Stimulated activated CD8-positive, alpha-beta memory T cell treated with anti-CD3 and anti-CD28 coated beads, Interleukin-12 subunit alpha, Interleukin-12 subunit beta, amount 100 ng/mL, for 1 hour (primary cell): ENCODE data around the gene BTN3A1.

ENCODE experiments used
- DNase-seq: peaks from one replicate; pipeline ENCODE4 v3.0.0-alpha.2; 2020; ENCODE audit warnings: low read depth

Gene BTN3A1

DNA sequence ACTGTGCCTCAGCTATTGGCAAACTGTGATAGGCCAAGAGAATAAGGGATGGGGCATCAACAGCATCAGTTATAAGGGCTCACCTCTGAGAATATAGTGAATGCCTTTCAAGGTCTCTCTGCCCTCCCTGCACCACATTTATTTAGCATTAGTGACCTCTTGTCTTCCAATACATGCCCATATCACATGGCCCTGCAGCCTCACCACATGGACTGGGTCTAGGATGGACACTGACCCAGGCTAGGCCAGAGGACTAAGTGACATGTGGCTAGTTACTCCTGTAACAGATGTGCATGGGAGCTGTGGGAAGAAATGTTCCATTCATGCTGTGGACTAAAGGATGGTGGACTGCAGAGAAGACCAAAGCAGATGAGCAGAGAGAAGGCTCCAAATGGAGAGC is 22.3 kb upstream of the BTN3A1 start:
- no peak for DNase-seq

DNA sequence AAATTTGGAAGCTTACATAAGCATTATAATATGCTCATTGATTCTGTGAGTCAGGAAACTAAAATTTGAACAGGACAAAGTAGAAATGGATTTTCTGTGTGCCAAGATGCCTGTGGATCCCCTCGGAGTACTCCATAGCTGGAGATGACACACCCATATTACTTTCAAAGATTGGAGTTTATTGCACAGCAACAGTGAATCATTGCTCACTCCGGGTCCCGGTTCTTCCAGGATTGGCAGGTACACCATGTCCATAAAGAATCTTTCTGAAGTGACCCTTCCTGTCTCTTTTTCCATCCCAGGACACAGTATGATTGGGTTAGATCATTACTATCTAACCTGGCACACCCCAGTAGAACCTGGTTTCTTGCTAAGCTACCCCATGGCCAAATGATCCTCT is 21.8 kb upstream of the BTN3A1 start:
- DNase-seq: no peak

DNA sequence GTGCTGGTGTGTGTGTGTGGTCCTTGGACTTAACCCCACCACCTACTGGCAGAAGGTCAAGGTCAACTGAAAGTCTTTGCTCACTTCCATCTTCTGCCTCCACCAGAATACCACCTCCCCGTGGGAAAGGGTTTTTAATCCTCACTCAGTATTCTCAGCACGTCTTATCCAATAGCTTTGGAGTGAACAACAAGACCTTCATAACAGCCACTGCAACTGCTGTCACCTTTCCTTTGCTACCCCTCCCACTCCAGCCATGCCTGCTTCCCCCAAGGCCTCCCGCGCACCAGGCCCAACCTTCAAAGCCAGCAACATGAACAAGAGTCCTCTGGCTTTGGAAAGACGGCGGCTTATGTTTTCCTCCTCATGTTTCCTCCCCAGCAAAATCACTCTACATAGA is 20.0 kb upstream of the BTN3A1 start:
- DNase-seq: no peak

DNA sequence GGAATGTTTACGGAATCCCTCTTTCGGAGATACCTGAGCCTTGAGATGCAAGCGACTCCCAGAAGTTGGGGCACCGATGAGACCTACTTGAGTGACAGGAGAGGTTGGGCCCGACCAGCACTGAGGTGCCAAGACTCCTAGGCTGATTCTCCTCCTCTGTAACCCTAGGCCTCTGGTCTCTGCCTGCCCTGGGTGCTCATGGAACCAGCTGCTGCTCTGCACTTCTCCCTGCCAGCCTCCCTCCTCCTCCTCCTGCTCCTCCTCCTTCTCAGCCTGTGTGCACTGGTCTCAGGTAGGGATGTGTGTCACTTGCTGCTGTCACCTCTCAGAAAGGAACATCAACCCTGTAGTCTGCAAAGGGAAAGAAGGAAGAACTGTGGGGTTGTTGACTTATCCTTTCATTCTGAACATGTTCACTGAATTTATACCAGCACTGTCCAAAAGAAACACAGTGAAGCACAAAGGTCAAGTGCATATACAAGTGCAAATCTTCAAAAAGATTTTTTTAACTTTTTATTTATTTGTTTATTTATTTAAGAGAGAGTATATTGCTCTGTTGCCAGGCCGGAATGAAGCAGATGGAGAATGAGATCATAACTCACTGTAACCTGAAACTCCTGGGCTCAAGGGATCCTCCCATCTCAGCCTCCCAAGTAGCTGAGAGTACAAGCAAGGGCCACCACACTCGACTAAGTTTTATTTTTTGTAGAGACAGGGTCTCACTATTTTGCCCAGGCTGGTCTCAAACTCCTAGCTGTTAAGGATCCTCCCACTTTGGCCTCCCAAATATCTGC is 18.3 kb upstream of the BTN3A1 start:
- DNase-seq: no peak

DNA sequence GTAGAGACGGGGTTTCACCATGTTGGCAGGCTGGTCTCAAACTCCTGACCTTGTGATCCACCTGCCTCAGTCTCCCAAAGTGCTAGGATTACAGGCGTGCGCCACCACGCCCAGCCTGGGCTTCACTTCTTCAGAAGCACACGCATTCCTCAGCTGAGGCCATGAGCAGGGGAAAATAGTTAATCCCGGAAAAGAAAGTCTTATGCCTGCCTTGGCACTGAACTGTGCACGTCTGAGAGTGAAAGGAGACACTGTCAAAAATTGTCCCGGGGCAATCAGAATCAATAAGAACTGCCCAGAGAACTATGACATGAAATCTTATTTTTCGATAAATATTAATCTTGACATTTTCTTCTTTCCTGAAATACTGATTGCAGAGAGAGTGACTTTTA is 16.3 kb upstream of the BTN3A1 start:
- no peak for DNase-seq

DNA sequence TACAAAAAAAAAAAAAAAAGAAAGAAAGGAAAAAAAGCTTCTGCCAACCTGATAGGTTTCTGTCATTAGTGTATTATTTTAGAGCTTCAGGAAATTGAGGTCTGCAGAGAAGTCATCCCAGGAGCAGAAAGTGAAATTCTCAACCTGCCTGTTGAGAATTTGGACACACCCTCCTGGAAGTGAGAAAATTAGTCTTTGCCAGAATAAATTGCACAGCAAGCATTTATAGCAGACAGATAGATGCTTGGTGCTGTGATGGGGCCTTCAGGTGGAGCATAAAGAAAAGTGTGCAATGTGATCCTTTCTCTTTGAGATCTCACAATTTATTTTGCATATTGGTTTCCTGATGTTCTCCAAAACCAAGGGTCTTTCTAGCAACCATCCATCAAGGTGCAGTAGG is 14.5 kb upstream of the BTN3A1 start:
- DNase-seq: no peak

DNA sequence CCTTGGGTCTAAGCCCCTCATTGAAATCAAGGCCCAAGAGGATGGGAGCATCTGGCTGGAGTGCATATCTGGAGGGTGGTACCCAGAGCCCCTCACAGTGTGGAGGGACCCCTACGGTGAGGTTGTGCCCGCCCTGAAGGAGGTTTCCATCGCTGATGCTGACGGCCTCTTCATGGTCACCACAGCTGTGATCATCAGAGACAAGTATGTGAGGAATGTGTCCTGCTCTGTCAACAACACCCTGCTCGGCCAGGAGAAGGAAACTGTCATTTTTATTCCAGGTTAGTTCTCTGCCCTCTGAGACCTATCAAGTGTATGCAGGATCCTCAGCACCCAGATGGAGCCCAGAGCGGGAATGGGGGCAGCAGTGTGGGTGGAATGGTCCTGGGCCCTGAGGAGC is 14.1 kb upstream of the BTN3A1 start:
- DNase-seq: no peak

DNA sequence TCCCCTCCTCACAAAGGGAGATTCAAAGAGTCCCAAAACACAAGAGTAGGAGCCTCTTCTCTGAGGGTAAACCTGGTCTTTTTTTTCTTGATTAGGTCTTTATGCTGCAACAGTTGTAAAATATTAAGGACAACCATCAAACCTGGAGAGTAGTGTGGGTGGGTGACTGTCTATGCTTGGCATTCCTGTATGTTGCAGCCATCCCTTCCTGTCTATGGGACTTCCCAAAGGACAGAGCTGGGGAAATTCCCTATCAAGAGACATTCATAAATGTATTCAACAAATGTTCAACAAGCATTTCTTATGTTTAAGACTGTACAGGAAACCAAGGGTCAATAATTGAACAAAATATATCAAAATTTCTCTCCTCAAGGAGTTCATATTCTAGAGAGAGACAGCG is 13.6 kb upstream of the BTN3A1 start:
- no peak for DNase-seq

DNA sequence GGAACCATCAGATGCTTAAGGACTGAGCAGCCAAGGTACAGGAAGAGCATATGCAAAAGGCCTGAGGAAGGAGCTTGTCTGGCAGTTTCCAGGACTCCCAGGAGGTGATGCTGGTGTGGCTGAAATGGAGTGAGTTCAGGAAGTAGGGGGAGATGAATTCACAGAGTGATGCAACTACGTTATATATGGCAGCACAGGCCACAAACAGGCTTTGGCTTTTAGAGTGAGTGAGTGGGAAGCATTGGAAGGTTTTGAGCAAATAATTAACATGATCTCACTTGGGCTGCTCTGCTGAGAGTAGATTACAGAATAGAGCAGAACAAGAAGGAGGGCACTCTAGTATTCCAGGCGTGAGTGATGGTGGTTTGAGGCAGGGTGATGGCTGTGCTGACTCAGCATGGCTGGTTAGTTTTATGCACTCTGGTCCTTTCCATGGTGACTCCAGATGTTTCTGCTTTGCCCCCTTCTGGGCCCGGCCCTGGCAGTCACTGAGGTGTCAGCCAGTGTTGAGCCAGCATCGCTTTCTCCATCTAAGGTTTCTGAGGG is 12.7 kb upstream of the BTN3A1 start:
- DNase-seq: no peak

DNA sequence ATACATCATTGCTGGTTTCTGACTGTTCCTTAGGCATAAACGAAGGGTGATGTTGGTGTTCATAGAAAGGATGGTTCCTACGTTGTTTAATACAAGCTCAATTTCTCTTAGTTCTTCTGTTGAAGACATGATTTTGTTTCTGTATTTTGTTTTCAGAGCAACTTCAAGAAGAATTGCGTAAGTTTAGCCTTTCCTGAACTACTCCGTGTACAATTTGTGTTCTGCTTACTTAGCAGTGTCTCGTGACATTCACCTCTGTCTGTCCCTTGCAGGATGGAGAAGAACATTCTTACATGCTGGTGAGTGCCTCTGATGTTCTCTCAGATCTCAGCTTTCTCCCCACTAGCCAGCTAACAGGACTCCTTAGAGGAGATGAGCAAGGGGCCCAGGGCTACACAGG is 11.5 kb upstream of the BTN3A1 start:
- DNase-seq: no peak

DNA sequence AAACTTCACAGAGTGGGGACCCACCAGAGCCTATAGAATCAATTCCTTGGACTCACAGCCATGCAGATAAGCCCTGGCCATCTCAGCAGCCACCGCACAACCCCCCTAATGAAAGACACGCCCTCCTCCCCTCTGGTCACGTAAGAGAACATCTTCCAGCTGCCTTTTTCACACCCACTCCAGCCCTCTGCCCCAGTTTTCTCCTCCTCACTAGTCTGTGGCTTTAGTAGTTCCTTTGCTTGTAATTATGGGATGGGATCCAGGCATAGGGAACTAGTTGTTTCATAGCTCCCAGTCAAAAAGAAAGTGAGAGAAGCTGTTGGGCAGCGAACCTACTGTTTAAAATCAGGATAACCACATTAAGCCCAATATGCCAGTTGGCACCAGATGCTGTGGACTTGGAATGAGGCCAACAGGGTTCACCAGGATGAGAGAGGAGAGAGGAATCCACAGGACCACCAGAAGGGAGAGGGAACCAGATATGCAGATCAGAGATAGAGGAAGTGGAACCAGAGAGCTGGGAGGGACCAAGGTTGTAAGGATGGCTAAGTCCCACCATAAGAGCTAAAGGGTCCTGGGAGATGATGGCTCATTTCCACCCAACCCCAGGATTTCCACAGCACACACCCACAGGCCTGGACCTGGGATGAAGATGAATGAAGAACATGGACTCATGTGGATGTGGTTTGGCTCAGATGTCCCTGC is 9.0 kb upstream of the BTN3A1 start:
- DNase-seq: no peak

DNA sequence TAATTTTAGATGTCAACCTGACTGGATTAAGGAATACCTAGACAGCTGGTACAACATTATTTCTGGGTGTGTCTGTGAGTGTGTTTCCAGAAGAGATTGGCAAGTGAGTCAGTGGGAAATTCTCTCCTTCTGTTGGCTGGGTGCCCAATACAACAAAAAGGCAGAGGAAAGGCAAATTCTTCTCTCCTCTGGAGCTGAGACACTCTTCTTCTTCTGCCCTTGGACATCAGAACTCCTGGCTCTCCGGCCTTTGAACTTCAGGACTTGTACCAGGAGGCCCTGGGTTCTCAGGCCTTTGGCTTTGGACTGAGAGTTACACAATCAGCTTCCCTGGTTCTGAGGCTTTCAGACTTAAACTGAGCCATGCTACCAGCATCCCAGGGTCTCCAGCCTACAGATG is 7.8 kb upstream of the BTN3A1 start:
- no peak for DNase-seq

DNA sequence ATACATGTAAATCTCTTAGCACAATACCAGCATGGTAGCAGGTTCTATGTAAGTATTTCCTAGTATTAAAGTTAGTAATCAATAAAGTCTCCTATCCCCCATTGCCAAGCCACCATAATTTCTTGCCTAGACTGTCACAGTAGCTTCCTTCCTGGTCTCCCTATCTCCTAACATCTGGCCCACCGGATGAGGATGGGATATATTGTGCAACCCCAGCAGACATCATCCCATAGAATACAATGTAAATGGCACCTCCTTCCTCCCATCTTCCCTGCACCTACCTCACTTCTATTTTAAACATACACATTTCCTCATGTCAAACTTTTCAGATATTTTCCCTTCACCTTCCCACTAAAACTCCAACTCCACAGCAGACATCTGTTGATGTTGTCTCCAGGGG is 3.5 kb upstream of the BTN3A1 start:
- no peak for DNase-seq

DNA sequence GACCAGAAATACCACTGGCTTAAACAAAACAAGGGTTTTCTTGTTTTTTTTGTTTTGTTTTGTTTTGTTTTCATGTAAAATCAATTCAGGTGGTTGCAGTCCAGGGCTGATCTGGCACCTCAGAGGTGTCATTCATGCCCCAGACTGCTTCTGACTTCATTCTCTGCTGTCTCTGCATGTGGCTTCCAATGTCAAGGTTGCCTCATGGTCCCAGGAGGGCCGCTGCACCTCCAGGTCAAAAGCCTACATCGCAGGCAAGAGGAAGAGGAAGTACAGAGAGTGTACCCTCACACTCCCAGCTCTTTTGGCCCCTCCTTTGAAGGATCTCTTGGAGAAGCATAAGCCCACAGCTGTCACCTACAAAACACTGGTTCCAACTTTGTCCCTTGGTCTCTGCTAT is 1.4 kb upstream of the BTN3A1 start:
- DNase-seq: no peak

DNA sequence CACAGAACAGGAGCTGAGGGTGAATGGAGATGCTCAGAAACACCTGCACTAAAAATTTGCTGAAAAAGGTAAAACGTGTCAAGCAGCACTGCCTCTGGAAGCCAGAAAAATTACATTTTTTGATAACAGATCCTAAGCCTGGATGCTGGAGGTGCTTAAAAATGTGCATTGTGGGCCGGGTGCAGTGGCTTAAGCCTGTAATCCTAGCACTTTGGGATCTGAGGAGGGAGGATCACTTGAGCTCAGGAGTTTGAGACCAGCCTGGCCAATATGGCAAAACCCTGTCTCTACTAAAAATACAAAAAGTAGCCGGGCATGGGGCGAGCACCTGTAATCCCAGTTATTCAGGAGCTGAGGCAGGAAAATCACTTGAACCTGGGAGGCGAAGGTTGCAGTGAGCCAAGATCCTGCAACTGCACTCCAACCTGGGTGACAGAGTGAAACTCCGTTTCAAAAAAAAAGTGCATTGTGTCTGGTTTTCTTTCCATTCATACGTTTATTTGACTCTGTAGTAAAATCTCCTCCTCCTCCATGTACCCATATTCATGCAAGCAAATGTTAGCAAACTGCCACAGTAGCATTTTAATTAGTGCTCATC is 587 bp upstream of the BTN3A1 start:
- no peak for DNase-seq

DNA sequence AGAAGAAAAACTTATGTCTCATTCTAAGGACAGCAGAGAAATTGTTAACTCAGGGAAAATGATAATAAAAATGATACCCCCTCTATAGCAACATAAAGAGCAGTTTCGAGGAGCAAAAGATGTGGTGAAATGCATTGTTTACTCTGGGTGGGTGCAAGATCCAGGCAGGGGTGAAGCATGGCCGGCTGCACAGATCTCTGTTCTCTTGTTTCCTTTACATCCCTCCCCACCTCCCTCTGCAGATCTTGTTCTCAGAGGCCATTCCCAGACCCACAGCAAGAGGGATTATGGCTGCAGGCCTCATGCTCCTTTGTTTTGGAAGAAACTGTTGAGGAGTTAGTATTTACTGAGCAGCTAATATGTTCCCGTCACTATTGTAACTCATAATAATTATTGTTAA is 1.8 kb downstream of the BTN3A1 start:
- no peak for DNase-seq

DNA sequence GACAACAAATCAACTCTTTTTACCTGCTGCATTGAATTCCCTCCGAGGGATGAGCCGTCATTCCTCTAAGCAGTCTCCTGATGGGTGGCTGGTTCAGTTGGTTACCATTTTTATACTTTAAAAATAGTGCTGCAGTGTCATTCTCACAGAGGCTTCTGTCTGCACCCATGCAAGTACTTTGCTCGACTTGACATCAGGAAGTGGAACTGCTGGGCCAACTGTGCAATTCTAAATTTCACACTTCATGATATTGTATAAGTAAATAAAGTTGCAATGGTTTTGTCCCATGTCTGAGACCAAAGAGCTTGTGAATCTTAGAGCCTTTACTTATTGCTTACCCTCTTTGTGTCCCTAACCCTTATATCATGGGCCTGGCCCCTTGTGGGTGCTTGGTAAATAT is 2.5 kb downstream of the BTN3A1 start:
- no peak for DNase-seq

DNA sequence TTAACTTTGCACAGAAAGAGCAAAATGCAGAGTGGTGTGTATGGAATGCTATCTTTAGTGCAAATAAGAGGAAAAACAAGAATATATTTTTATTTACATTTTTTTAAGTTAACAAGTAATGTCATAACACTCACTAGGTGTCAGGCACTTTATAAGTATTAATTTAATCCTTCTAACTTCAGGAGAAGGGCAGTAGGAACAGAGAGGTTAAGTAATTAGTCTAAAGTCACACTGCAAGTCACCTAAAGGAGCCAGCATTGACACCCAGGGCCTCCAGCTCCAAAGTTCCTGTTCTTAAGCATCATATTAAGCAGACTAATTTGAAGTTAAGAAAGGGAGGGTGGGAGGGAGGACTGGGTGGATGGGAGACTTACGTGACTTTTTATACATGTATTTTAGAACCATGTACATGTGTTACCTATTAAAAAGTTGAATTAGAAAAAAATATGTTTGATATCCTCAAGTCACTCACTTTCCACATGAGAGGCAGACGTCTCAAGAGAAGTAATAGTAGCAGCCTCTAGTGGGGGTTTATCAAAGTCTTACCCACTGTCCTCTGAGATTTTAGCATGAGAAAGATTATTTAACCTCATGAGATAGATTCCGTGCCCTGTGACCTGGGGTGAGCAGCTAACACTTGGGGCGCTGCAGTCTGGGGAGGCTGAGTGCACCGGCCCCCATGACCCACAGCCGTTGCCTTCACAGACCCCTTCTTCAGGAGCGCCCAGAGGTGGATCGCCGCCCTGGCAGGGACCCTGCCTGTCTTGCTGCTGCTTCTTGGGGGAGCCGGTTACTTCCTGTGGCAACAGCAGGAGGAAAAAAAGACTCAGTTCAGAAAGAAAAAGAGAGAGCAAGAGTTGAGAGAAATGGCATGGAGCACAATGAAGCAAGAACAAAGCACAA is 7.0 kb downstream of the BTN3A1 start:
- no peak for DNase-seq

DNA sequence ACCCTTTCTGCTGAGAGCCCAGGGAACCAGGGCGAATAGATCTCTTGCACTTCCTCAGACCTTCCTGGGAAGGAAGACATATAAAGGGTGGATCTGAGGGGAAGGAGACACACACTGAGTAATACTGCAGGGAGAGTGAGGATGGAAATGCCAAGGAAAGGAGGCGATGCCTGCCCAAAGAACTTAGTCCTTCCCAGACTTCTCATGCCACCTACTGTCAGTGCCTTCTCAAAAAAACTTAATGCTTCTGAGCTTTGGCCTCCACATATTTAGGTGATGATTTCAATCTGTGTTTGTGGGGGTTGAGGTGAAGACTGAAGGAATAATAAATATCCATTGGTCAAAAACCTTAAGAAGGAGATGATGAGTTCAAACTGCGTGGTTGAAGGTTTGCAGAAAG is 9.7 kb downstream of the BTN3A1 start:
- no peak for DNase-seq

DNA sequence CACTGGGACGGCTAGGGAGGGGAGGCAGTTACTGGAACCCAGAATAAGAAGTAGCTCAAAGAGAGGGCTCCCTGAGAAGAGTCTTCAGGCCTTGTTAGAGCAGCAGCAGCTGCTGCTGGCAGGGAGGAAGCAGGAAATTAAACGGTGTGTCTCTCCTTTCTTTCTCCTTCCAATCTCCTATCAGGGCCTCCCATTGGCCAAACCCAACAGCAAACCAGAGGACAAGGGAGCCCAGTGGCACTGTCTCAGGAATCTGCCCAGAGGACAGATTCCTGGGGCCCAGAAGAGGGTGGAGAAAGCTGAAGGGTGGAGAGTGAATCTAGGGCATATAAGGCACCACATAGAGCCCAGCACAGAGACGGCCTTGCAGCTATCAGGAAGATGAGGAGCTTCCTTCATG is 10.2 kb downstream of the BTN3A1 start:
- no peak for DNase-seq

DNA sequence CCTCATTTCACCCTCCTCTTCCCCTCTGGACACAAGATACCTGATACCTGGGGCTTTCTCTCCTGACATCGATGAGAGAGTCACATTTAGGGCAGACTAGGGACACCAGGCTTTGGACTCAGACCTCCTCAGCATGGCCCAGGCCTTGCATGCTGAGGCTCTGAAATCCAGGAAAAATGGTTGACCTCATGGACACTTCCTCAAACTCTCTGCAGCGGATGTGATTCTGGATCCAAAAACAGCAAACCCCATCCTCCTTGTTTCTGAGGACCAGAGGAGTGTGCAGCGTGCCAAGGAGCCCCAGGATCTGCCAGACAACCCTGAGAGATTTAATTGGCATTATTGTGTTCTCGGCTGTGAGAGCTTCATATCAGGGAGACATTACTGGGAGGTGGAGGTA is 10.9 kb downstream of the BTN3A1 start:
- no peak for DNase-seq

DNA sequence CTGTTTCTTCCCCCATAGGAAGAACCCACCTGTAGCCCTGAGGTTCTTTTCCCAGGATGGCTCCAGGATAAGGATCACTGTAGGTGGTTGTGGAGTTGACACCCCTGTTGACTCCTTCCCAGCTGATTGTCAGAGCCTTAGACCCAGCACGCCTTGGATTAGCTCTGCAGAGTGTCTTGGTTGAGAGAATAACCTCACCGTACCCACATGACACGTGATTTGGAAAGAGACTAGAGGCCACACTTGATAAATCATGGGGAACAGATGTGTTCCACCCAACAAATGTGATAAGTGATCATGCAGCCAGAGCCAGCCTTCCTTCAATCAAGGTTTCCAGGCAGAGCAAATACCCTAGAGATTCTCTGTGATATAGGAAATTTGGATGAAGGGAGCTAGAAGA is 12.2 kb downstream of the BTN3A1 start:
- no peak for DNase-seq
